Upper lobe of left lung (tissue), 4 donors: ENCODE results near the gene PIP4K2B.

ENCODE experiments used
- EP300 ChIP-seq, 4 donors: sonication (generic); formaldehyde crosslinking; IDR thresholded peaks; one replicate each; pipeline ENCODE4 v1.5.1; 2017; ENCODE audit warnings: antibody characterized with exemption in 4 of 4, control low read depth in 2 of 4
- POLR2A ChIP-seq, 4 donors: fragments of 450-650 bp; IDR thresholded peaks; one replicate each; pipeline ENCODE4 v1.5.1; 2016 to 2017; ENCODE audit warnings: antibody characterized with exemption in 4 of 4, mild to moderate bottlenecking in 2 of 4
- POLR2AphosphoS5 ChIP-seq, 2 donors: sonication (generic); formaldehyde crosslinking; IDR thresholded peaks; one replicate each; pipeline ENCODE4 v1.5.1; 2017; ENCODE audit warnings: antibody characterized with exemption in 2 of 2
- TF ChIP-seq, protein P1 (sequence below), 6 experiments: fragments of 450-650 bp in 4 of 6; fragments of 200-600 bp in 2 of 6; sonication (generic) in 2 of 6; IDR thresholded peaks; one replicate each; pipeline ENCODE4 v1.5.1; 2016 to 2019; ENCODE audit warnings: antibody characterized with exemption in 6 of 6

DNA sequence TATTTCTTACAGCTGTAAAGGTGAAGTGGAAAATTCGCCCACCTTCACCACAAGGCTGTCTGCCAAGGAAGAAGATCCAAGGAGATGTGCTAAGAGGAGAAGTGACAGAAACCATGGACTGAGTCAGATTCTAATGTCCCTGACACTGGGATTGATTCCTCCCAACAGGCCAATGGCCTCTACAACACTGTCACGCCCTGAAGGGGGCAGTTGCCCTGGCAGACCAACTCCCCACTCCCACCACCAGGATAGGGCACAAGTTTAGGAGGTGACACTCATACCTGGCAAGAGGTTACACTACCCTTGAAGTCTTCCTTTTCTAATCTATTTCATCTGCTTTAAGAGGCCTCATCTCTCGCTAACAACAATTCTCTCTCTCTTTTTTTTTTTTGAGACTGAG, 16.1 kb downstream of the PIP4K2B start:
- TF ChIP-seq, protein P1, sequence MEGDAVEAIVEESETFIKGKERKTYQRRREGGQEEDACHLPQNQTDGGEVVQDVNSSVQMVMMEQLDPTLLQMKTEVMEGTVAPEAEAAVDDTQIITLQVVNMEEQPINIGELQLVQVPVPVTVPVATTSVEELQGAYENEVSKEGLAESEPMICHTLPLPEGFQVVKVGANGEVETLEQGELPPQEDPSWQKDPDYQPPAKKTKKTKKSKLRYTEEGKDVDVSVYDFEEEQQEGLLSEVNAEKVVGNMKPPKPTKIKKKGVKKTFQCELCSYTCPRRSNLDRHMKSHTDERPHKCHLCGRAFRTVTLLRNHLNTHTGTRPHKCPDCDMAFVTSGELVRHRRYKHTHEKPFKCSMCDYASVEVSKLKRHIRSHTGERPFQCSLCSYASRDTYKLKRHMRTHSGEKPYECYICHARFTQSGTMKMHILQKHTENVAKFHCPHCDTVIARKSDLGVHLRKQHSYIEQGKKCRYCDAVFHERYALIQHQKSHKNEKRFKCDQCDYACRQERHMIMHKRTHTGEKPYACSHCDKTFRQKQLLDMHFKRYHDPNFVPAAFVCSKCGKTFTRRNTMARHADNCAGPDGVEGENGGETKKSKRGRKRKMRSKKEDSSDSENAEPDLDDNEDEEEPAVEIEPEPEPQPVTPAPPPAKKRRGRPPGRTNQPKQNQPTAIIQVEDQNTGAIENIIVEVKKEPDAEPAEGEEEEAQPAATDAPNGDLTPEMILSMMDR (IDR thresholded peaks at IDR 0.05), result no peak
- TF ChIP-seq POLR2A (IDR thresholded peaks at IDR 0.05) (no peak), POLR2AphosphoS5 (IDR thresholded peaks at IDR 0.05) (no peak), EP300 (IDR thresholded peaks at IDR 0.05) (no peak)
